IMR-90 (cell line): ENCODE data around the gene AGAP1. TPM values are rescaled to one million over a fixed set of nuclear protein-coding genes. Genes with fewer than 3 reads are reported as not detected.

Source experiments
- ATAC-seq: fragments of 200-7000 bp; cut with Tn5 transposase; 2 replicates; pipeline ENCODE4 v1.9.1; 2020; ENCODE audit warnings: low read depth, mild to moderate bottlenecking, moderate library complexity
- BruUV-seq: library from RNA; stranded (reverse); fragments of 400-500 nt; replicated peaks from 2 replicates; lab custom pipeline; 2021; lab: Mats Ljungman, UMichigan
- CTCF ChIA-PET: fragments of 300-600 bp; formaldehyde crosslinking; extraction: SDS; loops from one replicate; lab custom pipeline; 2021; ENCODE audit warnings: antibody characterized with exemption; lab: Yijun Ruan, JAX
- POLR2A ChIA-PET: fragments of 300-600 bp; sonication (Branson Sonifier 250); formaldehyde crosslinking; loops from one replicate; lab custom pipeline; 2022; ENCODE audit warnings: antibody characterized with exemption; ENCODE audit not compliant: unreplicated experiment; lab: Charles Lee
- DNase-seq: peaks from one replicate; pipeline ENCODE4 v3.0.0; 2013
- H2AFZ ChIP-seq: replicated peaks from 2 replicates; pipeline ENCODE3; 2013; ENCODE audit warnings: low read length, mild to moderate bottlenecking; ENCODE audit not compliant: poor library complexity
- H2AK5ac ChIP-seq: 2 replicates; pipeline ENCODE4 v1.6.1; 2013; ENCODE audit warnings: low read depth, low read length, inconsistent platforms
- H2AK9ac ChIP-seq: replicated peaks from 2 replicates; pipeline ENCODE3; 2013; ENCODE audit warnings: mild to moderate bottlenecking, low read depth, low read length, moderate library complexity; ENCODE audit not compliant: poor library complexity
- H2BK120ac ChIP-seq: 2 replicates; pipeline ENCODE4 v1.6.1; 2013; ENCODE audit warnings: low read depth, low read length, inconsistent platforms
- H2BK15ac ChIP-seq: 3 replicates; pipeline ENCODE4 v1.6.1; 2013; ENCODE audit warnings: low read depth, low read length, inconsistent platforms
- H2BK20ac ChIP-seq: 2 replicates; pipeline ENCODE4 v1.6.1; 2013; ENCODE audit warnings: low read depth, mild to moderate bottlenecking, inconsistent platforms, low read length, moderate library complexity
- H2BK5ac ChIP-seq: 2 replicates; pipeline ENCODE4 v1.6.1; 2013; ENCODE audit warnings: mild to moderate bottlenecking, low read depth, low read length, inconsistent platforms; ENCODE audit not compliant: poor library complexity, severe bottlenecking
- H3K14ac ChIP-seq: replicated peaks from 2 replicates; pipeline ENCODE4 v1.6.1; 2013; ENCODE audit warnings: low read depth, low read length, inconsistent platforms
- H3K18ac ChIP-seq: 2 replicates; pipeline ENCODE4 v1.6.1; 2013; ENCODE audit warnings: low read depth, low read length, control low read depth
- H3K23ac ChIP-seq: 2 replicates; pipeline ENCODE4 v1.6.1; 2013; ENCODE audit warnings: low read depth, low read length, inconsistent platforms
- H3K27ac ChIP-seq: 2 replicates; pipeline ENCODE4 v1.5.1; 2013; ENCODE audit warnings: mild to moderate bottlenecking, control low read depth, low read length; ENCODE audit not compliant: insufficient read depth
- H3K27me3 ChIP-seq: 2 replicates; pipeline ENCODE4 v1.6.1; 2013; ENCODE audit warnings: low read length; ENCODE audit not compliant: control insufficient read depth, insufficient read depth
- H3K36me3 ChIP-seq: 2 replicates; pipeline ENCODE4 v1.6.1; 2013; ENCODE audit warnings: low read length, mixed read lengths; ENCODE audit not compliant: control insufficient read depth, insufficient read depth
- H3K4ac ChIP-seq: 2 replicates; pipeline ENCODE4 v1.6.1; 2013; ENCODE audit warnings: low read depth, low read length, inconsistent platforms
- H3K4me1 ChIP-seq: 2 replicates; pipeline ENCODE4 v1.6.1; 2013; ENCODE audit warnings: low read length, mixed read lengths; ENCODE audit not compliant: control insufficient read depth, insufficient read depth
- H3K4me2 ChIP-seq: 2 replicates; pipeline ENCODE4 v1.6.1; 2013; ENCODE audit warnings: low read depth, mild to moderate bottlenecking, control low read depth, low read length, moderate library complexity
- H3K4me3 ChIP-seq: 2 replicates; pipeline ENCODE4 v1.5.1; 2013; ENCODE audit warnings: low read depth, mild to moderate bottlenecking, control low read depth, low read length, moderate library complexity; ENCODE audit not compliant: insufficient read depth
- H3K56ac ChIP-seq: 2 replicates; pipeline ENCODE4 v1.6.1; 2013; ENCODE audit warnings: low read length, inconsistent platforms; ENCODE audit not compliant: insufficient read depth; ENCODE audit errors: extremely low read depth
- H3K79me1 ChIP-seq, 2 experiments: 2 replicates each; pipeline ENCODE4 v1.6.1; 2013; ENCODE audit warnings: low read length in 2 of 2, inconsistent platforms in 1 of 2, low read depth in 1 of 2
- H3K9ac ChIP-seq: 2 replicates; pipeline ENCODE4 v1.6.1; 2013; ENCODE audit warnings: low read depth, low read length, control low read depth
- H3K9me1 ChIP-seq: 2 replicates; pipeline ENCODE4 v1.6.1; 2013; ENCODE audit warnings: low read length, inconsistent platforms; ENCODE audit not compliant: insufficient read depth
- H3K9me3 ChIP-seq: 2 replicates; pipeline ENCODE4 v1.6.1; 2013; ENCODE audit warnings: low read length; ENCODE audit not compliant: control insufficient read depth, insufficient read depth
- H4K20me1 ChIP-seq: 2 replicates; pipeline ENCODE4 v1.6.1; 2013; ENCODE audit warnings: low read length, inconsistent platforms; ENCODE audit not compliant: insufficient read depth
- H4K5ac ChIP-seq: 2 replicates; pipeline ENCODE4 v1.6.1; 2013; ENCODE audit warnings: mild to moderate bottlenecking, low read depth, low read length, control low read depth
- H4K8ac ChIP-seq, 2 experiments: 2 replicates each; pipeline ENCODE4 v1.6.1; 2013; ENCODE audit warnings: low read depth in 2 of 2, low read length in 2 of 2, control low read depth in 1 of 2, inconsistent platforms in 1 of 2
- H4K91ac ChIP-seq: 2 replicates; pipeline ENCODE4 v1.6.1; 2013; ENCODE audit warnings: low read depth, low read length, inconsistent platforms; ENCODE audit not compliant: insufficient read depth
- BHLHE40 ChIP-seq: fragments of 150-350 bp; IDR thresholded peaks from 2 replicates; pipeline ENCODE4 v1.6.1; 2016; ENCODE audit warnings: mild to moderate bottlenecking, low read depth, low read length
- CEBPB ChIP-seq: IDR thresholded peaks from 2 replicates; pipeline ENCODE4 v1.6.1; 2012; ENCODE audit warnings: low read depth, low read length, improper control_type of control experiment
- MAFK ChIP-seq: IDR thresholded peaks from 2 replicates; pipeline ENCODE4 v1.6.1; 2012; ENCODE audit warnings: low read depth, low read length, improper control_type of control experiment
- MAZ ChIP-seq: IDR thresholded peaks from 2 replicates; pipeline ENCODE4 v1.6.1; 2012; ENCODE audit warnings: low read depth, mild to moderate bottlenecking, low read length, improper control_type of control experiment, moderate library complexity, borderline replicate concordance
- MXI1 ChIP-seq: IDR thresholded peaks from 2 replicates; pipeline ENCODE4 v1.6.1; 2012; ENCODE audit warnings: low read depth, mild to moderate bottlenecking, low read length, moderate library complexity, borderline replicate concordance
- SMC3 ChIP-seq: fragments of 150-350 bp; IDR thresholded peaks from 2 replicates; pipeline ENCODE4 v1.6.1; 2016; ENCODE audit warnings: low read depth, mild to moderate bottlenecking, antibody characterized with exemption, low read length, moderate library complexity
- WGBS, 2 experiments: methylation state at CpG; one replicate each; pipeline versions ENCODE4 v1.1.5 to v1.1.7; 2013; ENCODE audit warnings: missing lambda C conversion rate in 2 of 2; ENCODE audit not compliant: insufficient read length in 1 of 2; ENCODE audit errors: extremely low coverage in 2 of 2; 5-methylcytosine and 5-hydroxymethylcytosine counted together
- dilution Hi-C: fragments of 300-500 bp; cut with HindIII; formaldehyde crosslinking; loops from one replicate; pipeline ENCODE4 v1.14.3; 2018; ENCODE audit warnings: low sequenced_read_pairs; ENCODE audit not compliant: unreplicated experiment
- in situ Hi-C: fragments of 300-500 bp; cut with MboI; formaldehyde crosslinking; loops from 3 replicates; pipeline ENCODE4 v1.14.3; 2019; ENCODE audit warnings: low sequenced_read_pairs, inconsistent platforms, mixed read lengths
- intact Hi-C: fragments of 100-400 bp; cut with micrococcal nuclease; formaldehyde crosslinking; loops from 2 replicates; pipeline ENCODE4 v1.10.0; 2022
- polyA plus RNA-seq, 3 experiments: library from polyadenylated mRNA; depleted of rRNA; stranded (reverse); fragments of >200 nt; gene quantifications; 2 replicates each; pipeline ENCODE4 v1.2.3, GENCODE V29; 2012; ENCODE audit warnings: low replicate concordance in 1 of 3
- total RNA-seq: library from RNA; depleted of rRNA; stranded (reverse); fragments of >200 nt; gene quantifications from 2 replicates; pipeline ENCODE4 v1.2.3, GENCODE V29; 2012

Gene AGAP1
- total and polyA plus RNA-seq, 2 of the 4 experiments (the other 2 are of a cell fraction): 15.1 to 16.4 TPM

GRCh38 chr2:236128321-236128720 is 634.5 kb downstream of the AGAP1 start:
- Histone ChIP-seq H2BK5ac (no peak overlapping the region), H3K14ac (no peak overlapping the region), H4K8ac (no peak overlapping the region), H3K4me3 (no peak overlapping the region), H2AK5ac (no peak overlapping the region), H3K27me3 (no peaks in the 10 kb centered on the region), H2BK120ac (no peak overlapping the region), H4K5ac (no peak overlapping the region), H3K4ac (no peak overlapping the region), H3K79me1 (no peaks in the 10 kb centered on the region), H4K91ac (no peak overlapping the region), H3K27ac (no peak overlapping the region), H3K23ac (no peak overlapping the region), H3K4me1 (no peaks in the 10 kb centered on the region), H3K56ac (no peak overlapping the region), H3K36me3 (peaks cover 5% of the 10 kb centered on the region; the same call in 1 of the 2 replicates), H4K20me1 (no peaks in the 10 kb centered on the region), H3K9me1 (no peaks in the 10 kb centered on the region; the same call in 1 of the 2 replicates), H2AFZ (peak overlapping the region; percentile 33), H3K18ac (no peak overlapping the region), H3K4me2 (no peak overlapping the region), H3K9me3 (no peaks in the 10 kb centered on the region), H2AK9ac (no peak overlapping the region), H2BK20ac (no peak overlapping the region), H3K9ac (no peak overlapping the region), H2BK15ac (no peak overlapping the region)
- intact Hi-C loops: no loop called here
- in situ Hi-C loops: no loop called here
- BruUV-seq: no TSS peak
- ChIA-PET CTCF (no interaction called here), POLR2A (no interaction called here)
- dilution Hi-C loops: no loop called here
- no peak for ATAC-seq
- TF ChIP-seq CEBPB (no peak), MAFK (no peak), BHLHE40 (no peak), MAZ (no peak), MXI1 (no peak), SMC3 (no peak)
- DNase-seq: no peak
- WGBS, 2 experiments: 85% methylated on average over 8 of the region's 17 CpGs; no CpG with 5 or more reads in 1 of the 2 experiments
